ENCODE data around the gene MTG2. TPM values are rescaled to one million over a fixed set of nuclear protein-coding genes. Genes with fewer than 3 reads are reported as not detected.

Gene MTG2
- polyA plus RNA-seq, 1 donor (not counting 4 experiments of a cell fraction or from before 2014, with no cell fraction given), result 24.7 TPM

- H3K4me2 ChIP-seq (ENCODE audit: control insufficient read depth, extremely low read depth, insufficient read depth, low read depth, low read length), result no peak overlapping the region
- no peak overlapping the region for H2AFZ ChIP-seq (ENCODE audit: control insufficient read depth, low read length)
- H3K79me2 ChIP-seq (ENCODE audit: control insufficient read depth, insufficient read depth, low read length), result peaks cover 20% of the 10 kb centered on the region
- H3K9ac ChIP-seq (ENCODE audit: control insufficient read depth, extremely low read depth, insufficient read depth, low read length), result no peak overlapping the region
- H3K27ac ChIP-seq (ENCODE audit: control insufficient read depth, insufficient read depth, low read length), result no peak overlapping the region
- no peaks in the 10 kb centered on the region for H3K9me1 ChIP-seq (ENCODE audit: control insufficient read depth, extremely low read depth, insufficient read depth, low read length)
- H3K4me1 ChIP-seq (ENCODE audit: control insufficient read depth, extremely low read depth, insufficient read depth, low read length), result no peaks in the 10 kb centered on the region
- no peak for DNase-seq (ENCODE audit: low read depth, low spot score)
- FAIRE-seq, result no peak
- dilution Hi-C loops (cut with MboI; ENCODE audit: extremely low pct_ligation_motif_present, low sequenced_read_pairs), result no loop called here
- no peaks in the 10 kb centered on the region for H3K9me3 ChIP-seq (ENCODE audit: control insufficient read depth, low read depth, low read length)
- H3K36me3 ChIP-seq (ENCODE audit: control insufficient read depth in 2 of 2, extremely low read depth in 1 of 2, insufficient read depth in 2 of 2, low read length in 2 of 2), result peaks cover 35 to 43% of the 10 kb centered on the region in 2 experiments
- TF ChIP-seq EZH2 (IDR thresholded peaks at IDR 0.05; ENCODE audit: low read length) (no peak), CTCF (optimal IDR thresholded peaks at IDR 0.05 in 1 of 3, IDR thresholded peaks at IDR 0.05 in 1 of 3, conservative IDR thresholded peaks at IDR 0.05 in 1 of 3; ENCODE audit: extremely low read depth in 1 of 3, insufficient read depth in 2 of 3, low read length in 3 of 3) (no peak)
- no peaks in the 10 kb centered on the region for H4K20me1 ChIP-seq (ENCODE audit: control insufficient read depth, extremely low read depth, insufficient read depth, low read length)
- H3K4me3 ChIP-seq (ENCODE audit: control insufficient read depth in 2 of 3, extremely low read depth in 1 of 3, insufficient read depth in 2 of 3, low read depth in 1 of 3, low read length in 3 of 3), result no peak overlapping the region
- H3K27me3 ChIP-seq (ENCODE audit: control insufficient read depth, extremely low read depth, insufficient read depth, low read length), result no peaks in the 10 kb centered on the region
These were observed 13.5 kb downstream of the MTG2 start for GRCh38 chr20:62196286-62196685.

GRCh38 chr20:62197311-62197710, 14.5 kb downstream of the MTG2 start:
- no peak for FAIRE-seq
- Histone ChIP-seq H3K9me3 (ENCODE audit: control insufficient read depth, low read depth, low read length) (no peaks in the 10 kb centered on the region), H3K4me3 (ENCODE audit: control insufficient read depth in 2 of 3, extremely low read depth in 1 of 3, insufficient read depth in 2 of 3, low read depth in 1 of 3, low read length in 3 of 3) (no peak overlapping the region), H3K27ac (ENCODE audit: control insufficient read depth, insufficient read depth, low read length) (no peak overlapping the region), H4K20me1 (ENCODE audit: control insufficient read depth, extremely low read depth, insufficient read depth, low read length) (no peaks in the 10 kb centered on the region), H3K27me3 (ENCODE audit: control insufficient read depth, extremely low read depth, insufficient read depth, low read length) (no peaks in the 10 kb centered on the region), H3K4me2 (ENCODE audit: control insufficient read depth, extremely low read depth, insufficient read depth, low read depth, low read length) (no peak overlapping the region), H3K9ac (ENCODE audit: control insufficient read depth, extremely low read depth, insufficient read depth, low read length) (no peak overlapping the region), H3K36me3 (ENCODE audit: control insufficient read depth in 2 of 2, extremely low read depth in 1 of 2, insufficient read depth in 2 of 2, low read length in 2 of 2) (peaks cover 41 to 42% of the 10 kb centered on the region in 2 experiments), H3K4me1 (ENCODE audit: control insufficient read depth, extremely low read depth, insufficient read depth, low read length) (no peaks in the 10 kb centered on the region), H3K79me2 (ENCODE audit: control insufficient read depth, insufficient read depth, low read length) (peaks cover 10% of the 10 kb centered on the region), H3K9me1 (ENCODE audit: control insufficient read depth, extremely low read depth, insufficient read depth, low read length) (no peaks in the 10 kb centered on the region), H2AFZ (ENCODE audit: control insufficient read depth, low read length) (no peak overlapping the region)
- DNase-seq (ENCODE audit: low read depth, low spot score), result no peak
- dilution Hi-C loops (cut with MboI; ENCODE audit: extremely low pct_ligation_motif_present, low sequenced_read_pairs), result no loop called here
- no peak for TF ChIP-seq EZH2 (IDR thresholded peaks at IDR 0.05; ENCODE audit: low read length)
- no peak for TF ChIP-seq CTCF (optimal IDR thresholded peaks at IDR 0.05 in 1 of 3, IDR thresholded peaks at IDR 0.05 in 1 of 3, conservative IDR thresholded peaks at IDR 0.05 in 1 of 3; ENCODE audit: extremely low read depth in 1 of 3, insufficient read depth in 2 of 3, low read length in 3 of 3)

Measured in keratinocyte (primary cell).